GM21390 (cell line): ENCODE data around the gene CDH23.

ENCODE experiments used
- ATAC-seq: cut with Tn5 transposase; IDR thresholded peaks from one replicate; pipeline ENCODE4 v1.9.1; 2021; ENCODE audit not compliant: unreplicated experiment

CDH23 gene

GRCh38 chr10:71802235-71802634 lies 405.5 kb downstream of the CDH23 start:
- no peak for ATAC-seq

- ATAC-seq, result no peak
Measured at GRCh38 chr10:71802715-71803488, 406.2 kb downstream of the CDH23 start.

- no peak for ATAC-seq
Measured at GRCh38 chr10:71804077-71804476, 407.4 kb downstream of the CDH23 start.

GRCh38 chr10:71805776-71806703 lies 409.3 kb downstream of the CDH23 start:
- ATAC-seq, result no peak

GRCh38 chr10:71806704-71807556 lies 410.2 kb downstream of the CDH23 start:
- ATAC-seq, result no peak

GRCh38 chr10:71807557-71808510 lies 411.1 kb downstream of the CDH23 start:
- no peak for ATAC-seq

GRCh38 chr10:71809628-71810027 lies 412.9 kb downstream of the CDH23 start:
- ATAC-seq, result no peak

- no peak for ATAC-seq
Measured at GRCh38 chr10:71810048-71810750, 413.5 kb downstream of the CDH23 start.

- ATAC-seq, result no peak
Measured at GRCh38 chr10:71811351-71811750, 414.6 kb downstream of the CDH23 start.

- ATAC-seq, result peak; percentile 64
Measured at GRCh38 chr10:71812016-71812912, 415.5 kb downstream of the CDH23 start.

GRCh38 chr10:71812913-71813590 lies 416.3 kb downstream of the CDH23 start:
- ATAC-seq, result no peak

GRCh38 chr10:71814922-71815411 lies 418.2 kb downstream of the CDH23 start:
- no peak for ATAC-seq

GRCh38 chr10:71815515-71816130 lies 418.9 kb downstream of the CDH23 start:
- no peak for ATAC-seq

- ATAC-seq, result no peak
Measured at GRCh38 chr10:71816421-71816851, 419.7 kb downstream of the CDH23 start.

- no peak for ATAC-seq
Measured at GRCh38 chr10:71816936-71817618, 420.4 kb downstream of the CDH23 start.

- no peak for ATAC-seq
Measured at GRCh38 chr10:71817831-71818655, 421.3 kb downstream of the CDH23 start.
